Measurements from ENCODE around the gene GMDS. TPM values are rescaled to one million over a fixed set of nuclear protein-coding genes. Genes with fewer than 3 reads are reported as not detected.

Gene GMDS
- total and polyA plus RNA-seq, 9 donors = 6.6 to 20.6 (median 11.0) TPM

- peaks cover 2% of the 10 kb centered on the region for H3K4me1 ChIP-seq (ENCODE audit: insufficient read depth)
- no peak overlapping the region for H3K27ac ChIP-seq
- no peaks in the 10 kb centered on the region for H3K36me3 ChIP-seq
- WGBS, 3 donors = 84 to 89% (median 88%) methylated on average over 1 of the region's 1 CpG
- DNase-seq = no peak
- no peak overlapping the region for H3K4me3 ChIP-seq
- H3K9me3 ChIP-seq = no peaks in the 10 kb centered on the region
- peaks cover 3% of the 10 kb centered on the region for H3K27me3 ChIP-seq
- intact Hi-C loops (cut with DNase I) = no loop called here
- TF ChIP-seq EP300 (IDR thresholded peaks at IDR 0.05) (no peak), POLR2A (IDR thresholded peaks at IDR 0.05) (no peak)
- TF ChIP-seq, protein P1, sequence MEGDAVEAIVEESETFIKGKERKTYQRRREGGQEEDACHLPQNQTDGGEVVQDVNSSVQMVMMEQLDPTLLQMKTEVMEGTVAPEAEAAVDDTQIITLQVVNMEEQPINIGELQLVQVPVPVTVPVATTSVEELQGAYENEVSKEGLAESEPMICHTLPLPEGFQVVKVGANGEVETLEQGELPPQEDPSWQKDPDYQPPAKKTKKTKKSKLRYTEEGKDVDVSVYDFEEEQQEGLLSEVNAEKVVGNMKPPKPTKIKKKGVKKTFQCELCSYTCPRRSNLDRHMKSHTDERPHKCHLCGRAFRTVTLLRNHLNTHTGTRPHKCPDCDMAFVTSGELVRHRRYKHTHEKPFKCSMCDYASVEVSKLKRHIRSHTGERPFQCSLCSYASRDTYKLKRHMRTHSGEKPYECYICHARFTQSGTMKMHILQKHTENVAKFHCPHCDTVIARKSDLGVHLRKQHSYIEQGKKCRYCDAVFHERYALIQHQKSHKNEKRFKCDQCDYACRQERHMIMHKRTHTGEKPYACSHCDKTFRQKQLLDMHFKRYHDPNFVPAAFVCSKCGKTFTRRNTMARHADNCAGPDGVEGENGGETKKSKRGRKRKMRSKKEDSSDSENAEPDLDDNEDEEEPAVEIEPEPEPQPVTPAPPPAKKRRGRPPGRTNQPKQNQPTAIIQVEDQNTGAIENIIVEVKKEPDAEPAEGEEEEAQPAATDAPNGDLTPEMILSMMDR (IDR thresholded peaks at IDR 0.05) = no peak
Measured at GRCh38 chr6:2162079-2162445, 83.3 kb downstream of the GMDS start.

DNA sequence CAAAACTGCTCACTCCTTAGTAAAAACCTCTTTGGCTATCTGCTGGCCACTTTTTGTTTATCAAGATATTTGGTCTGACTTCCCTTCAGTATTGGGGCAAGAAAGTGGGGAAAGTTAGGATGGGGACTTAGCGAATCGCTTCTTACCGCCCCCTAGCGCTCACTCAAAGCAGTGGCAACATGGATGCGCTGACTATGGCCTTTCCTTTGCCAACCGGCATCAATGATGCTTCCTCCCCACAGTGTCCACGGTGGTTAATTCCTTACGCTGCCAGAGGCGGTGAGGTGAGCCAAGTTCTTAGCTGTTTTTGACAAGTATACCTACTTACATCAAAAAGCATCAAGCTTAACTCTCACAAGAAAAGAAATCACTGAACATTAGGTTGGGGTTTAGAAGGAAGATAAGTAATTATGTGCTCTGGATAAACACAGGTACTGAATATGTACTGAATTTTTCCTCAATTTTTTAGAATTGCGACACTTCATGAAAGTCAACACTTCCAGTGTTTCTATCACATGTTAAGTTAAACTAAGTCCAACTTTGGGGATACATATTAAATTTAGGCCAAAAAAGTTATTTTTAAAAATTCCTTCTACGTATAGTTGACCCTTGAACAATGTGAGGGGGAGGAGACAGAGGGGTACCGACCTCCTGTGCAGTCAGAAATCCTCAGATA lies 86.7 kb downstream of the GMDS start:
- TF ChIP-seq, protein P1 (IDR thresholded peaks at IDR 0.05) = no peak
- no peak for TF ChIP-seq EP300 (IDR thresholded peaks at IDR 0.05)
- TF ChIP-seq POLR2A (IDR thresholded peaks at IDR 0.05) = no peak
- no peak for DNase-seq
- H3K27ac ChIP-seq = no peak overlapping the region
- no peaks in the 10 kb centered on the region for H3K36me3 ChIP-seq
- H3K27me3 ChIP-seq = peaks cover 3% of the 10 kb centered on the region
- no peak overlapping the region for H3K4me3 ChIP-seq
- H3K9me3 ChIP-seq = no peaks in the 10 kb centered on the region
- WGBS, 3 donors = 64 to 73% (median 72%) methylated on average over 12 of the region's 12 CpGs
- H3K4me1 ChIP-seq (ENCODE audit: insufficient read depth) = peaks cover 2% of the 10 kb centered on the region
- intact Hi-C loops (cut with DNase I) = no loop called here

DNA sequence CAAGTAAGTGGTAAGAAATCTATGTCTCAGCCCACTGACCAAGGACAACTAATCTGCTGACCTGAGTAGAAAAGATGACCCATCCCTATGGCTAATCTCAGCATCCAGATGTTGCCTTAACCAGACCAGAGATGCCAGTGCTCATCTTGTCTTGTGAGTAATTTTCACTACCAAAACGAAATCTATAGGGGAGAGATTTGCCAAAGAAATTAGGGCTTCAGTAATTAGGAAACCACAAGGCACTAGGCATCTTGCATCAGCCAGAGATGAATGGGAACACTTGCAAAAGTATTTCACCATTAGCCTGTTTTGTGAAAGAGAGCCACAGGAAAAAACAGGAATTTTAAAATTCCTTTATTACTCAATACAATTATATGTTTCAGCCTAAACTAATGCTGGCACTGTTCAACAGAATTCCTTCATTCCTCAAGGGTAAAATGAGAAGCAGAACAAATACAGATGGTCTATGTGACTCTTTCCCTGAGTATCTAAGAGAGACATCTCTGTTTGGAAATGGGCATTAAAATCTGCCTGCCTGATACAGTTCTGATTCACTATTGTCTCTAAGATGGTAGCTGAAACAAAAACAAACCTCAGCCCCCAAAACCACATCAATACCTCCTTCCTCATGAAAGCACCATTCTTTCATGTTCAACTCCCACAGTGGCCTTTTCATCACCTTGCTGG lies 87.8 kb downstream of the GMDS start:
- 15 to 35% (median 16%) methylated on average over 1 of the region's 1 CpG for WGBS, 3 donors
- intact Hi-C loops (cut with DNase I) = no loop called here
- H3K27me3 ChIP-seq = peaks cover 3% of the 10 kb centered on the region
- no peaks in the 10 kb centered on the region for H3K36me3 ChIP-seq
- no peak overlapping the region for H3K27ac ChIP-seq
- peaks cover 2% of the 10 kb centered on the region for H3K4me1 ChIP-seq (ENCODE audit: insufficient read depth)
- TF ChIP-seq POLR2A (IDR thresholded peaks at IDR 0.05) (no peak), EP300 (IDR thresholded peaks at IDR 0.05) (no peak)
- TF ChIP-seq, protein P1 (IDR thresholded peaks at IDR 0.05) = no peak
- no peak overlapping the region for H3K4me3 ChIP-seq
- no peaks in the 10 kb centered on the region for H3K9me3 ChIP-seq
- no peak for DNase-seq

- no peak for DNase-seq
- Histone ChIP-seq H3K27ac (no peak overlapping the region), H3K9me3 (no peaks in the 10 kb centered on the region), H3K27me3 (peaks cover 3% of the 10 kb centered on the region), H3K4me3 (no peak overlapping the region), H3K4me1 (ENCODE audit: insufficient read depth) (peaks cover 2% of the 10 kb centered on the region), H3K36me3 (no peaks in the 10 kb centered on the region)
- 77 to 93% (median 90%) methylated on average over 1 of the region's 1 CpG for WGBS, 3 donors
- TF ChIP-seq, protein P1 (IDR thresholded peaks at IDR 0.05) = no peak
- TF ChIP-seq POLR2A (IDR thresholded peaks at IDR 0.05) = no peak
- no peak for TF ChIP-seq EP300 (IDR thresholded peaks at IDR 0.05)
- intact Hi-C loops (cut with DNase I) = no loop called here
Measured at GRCh38 chr6:2155206-2155605, 90.2 kb downstream of the GMDS start.

Data from ovary (tissue), 9 donors.